AG04449 (cell line): ENCODE data around the gene DSE.

Source experiments
- CTCF ChIA-PET: fragments of 350-600 bp; formaldehyde crosslinking; extraction: SDS; loops from one replicate; lab custom pipeline; 2021; ENCODE audit warnings: antibody characterized with exemption; lab: Yijun Ruan, JAX
- POLR2A ChIA-PET: fragments of 400-600, 350-600 bp; formaldehyde crosslinking; extraction: SDS; loops from one replicate; lab custom pipeline; 2020; ENCODE audit warnings: antibody characterized with exemption, inconsistent platforms; lab: Yijun Ruan, JAX
- DNase-seq: peaks from one replicate; pipeline ENCODE4 v3.0.0-alpha.2; 2010; ENCODE audit warnings: low read depth, low spot score
- H3K4me3 ChIP-seq: 2 replicates; pipeline ENCODE4 v1.5.1; 2011; ENCODE audit warnings: low read depth, mild to moderate bottlenecking, control low read depth, low read length
- CTCF ChIP-seq: IDR thresholded peaks from one replicate; pipeline ENCODE4 v1.5.1; 2011; ENCODE audit warnings: mild to moderate bottlenecking, moderate library complexity, low read length, control low read depth, inconsistent platforms; ENCODE audit not compliant: insufficient read depth; ENCODE audit errors: missing control alignments

Gene DSE

DNA sequence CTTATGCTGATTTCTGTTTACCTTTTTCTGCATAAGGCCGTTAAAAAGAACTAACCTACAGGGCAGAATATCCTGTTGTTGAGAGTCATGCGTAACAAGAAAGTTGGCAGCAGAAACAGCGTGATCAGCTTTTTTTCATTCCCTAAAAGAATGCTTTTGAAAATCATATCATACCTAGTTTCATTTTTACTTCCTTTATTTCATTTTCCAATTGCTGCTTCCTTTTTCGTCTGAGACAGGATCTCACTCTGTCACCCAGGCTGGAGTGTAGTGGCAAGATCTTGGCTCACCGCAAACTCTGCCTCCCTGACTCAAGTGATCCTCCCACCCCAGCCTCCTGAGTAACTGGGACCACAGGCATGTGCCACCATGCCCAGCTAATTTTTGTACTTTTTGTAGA is 94.5 kb downstream of the DSE start:
- H3K4me3 ChIP-seq = no peak overlapping the region
- no peak for TF ChIP-seq CTCF
- DNase-seq = no peak
- ChIA-PET CTCF (no interaction called here), POLR2A (no interaction called here)

DNA sequence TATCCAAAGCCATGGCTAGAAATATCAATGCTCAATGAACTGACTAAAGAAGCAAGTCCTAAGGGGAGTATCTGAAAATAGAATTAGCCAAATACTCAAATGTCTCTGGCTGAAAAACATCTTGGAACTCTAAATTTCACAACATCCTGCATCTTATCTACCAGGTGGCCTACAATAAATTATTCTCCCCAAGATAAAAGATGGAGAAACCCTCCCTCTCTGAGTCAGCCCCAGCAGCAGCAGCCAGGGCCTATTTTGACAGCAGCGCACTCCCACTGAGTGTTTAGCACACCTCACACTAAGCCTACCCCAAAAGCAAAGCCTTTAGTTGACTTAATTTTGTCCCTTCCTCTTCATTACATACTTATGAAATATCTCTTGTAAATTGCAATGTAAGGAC is 96.3 kb downstream of the DSE start:
- DNase-seq = no peak
- CTCF ChIA-PET = interaction anchor here (0.7 kb wide), 1 partner anchor 179 kb away, joined by 4 read pairs; no protein-coding TSS in a partner anchor
- POLR2A ChIA-PET = no interaction called here
- no peak overlapping the region for H3K4me3 ChIP-seq
- TF ChIP-seq CTCF = no peak

GRCh38 chr6:116467514-116467913 is 96.8 kb downstream of the DSE start:
- TF ChIP-seq CTCF = no peak
- no peak overlapping the region for H3K4me3 ChIP-seq
- DNase-seq = no peak
- POLR2A ChIA-PET = no interaction called here
- CTCF ChIA-PET = interaction anchor here (0.7 kb wide), 1 partner anchor 180 kb away, joined by 4 read pairs; no protein-coding TSS in a partner anchor

GRCh38 chr6:116468293-116468692 is 97.5 kb downstream of the DSE start:
- H3K4me3 ChIP-seq = no peak overlapping the region
- no peak for DNase-seq
- ChIA-PET CTCF (interaction anchor here (1.2 kb wide), 1 partner anchor 24 kb away, joined by 3 read pairs; no protein-coding TSS in a partner anchor), POLR2A (no interaction called here)
- no peak for TF ChIP-seq CTCF

- no peak for DNase-seq
- H3K4me3 ChIP-seq = no peak overlapping the region
- no peak for TF ChIP-seq CTCF
Observed at GRCh38 chr6:116471531-116471930, 100.8 kb downstream of the DSE start.

GRCh38 chr6:116472706-116473105 is 102.0 kb downstream of the DSE start:
- POLR2A ChIA-PET = no interaction called here
- no peak overlapping the region for H3K4me3 ChIP-seq
- no peak for TF ChIP-seq CTCF
- DNase-seq = peak; percentile 28
- CTCF ChIA-PET = interaction anchor here (1.0 kb wide), 1 partner anchor 204 kb away, joined by 4 read pairs; no protein-coding TSS in a partner anchor

More at GRCh38 chr6:116471531-116471930, 100.8 kb downstream of the DSE start:
- ChIA-PET CTCF (no interaction called here), POLR2A (no interaction called here)
